Purkinje cell (primary cell): ENCODE measurements around the gene TMPRSS7. TPM values are rescaled to one million over a fixed set of nuclear protein-coding genes. Genes with fewer than 3 reads are reported as not detected.

Experiments
- polyA plus RNA-seq: library from polyadenylated mRNA; unstranded; fragments of >200 nt; fragmentation: Nextera tagmentation; gene quantifications from 2 replicates; pipeline ENCODE4 v1.2.1, GENCODE V29; 2014

The TMPRSS7 gene, protein sequence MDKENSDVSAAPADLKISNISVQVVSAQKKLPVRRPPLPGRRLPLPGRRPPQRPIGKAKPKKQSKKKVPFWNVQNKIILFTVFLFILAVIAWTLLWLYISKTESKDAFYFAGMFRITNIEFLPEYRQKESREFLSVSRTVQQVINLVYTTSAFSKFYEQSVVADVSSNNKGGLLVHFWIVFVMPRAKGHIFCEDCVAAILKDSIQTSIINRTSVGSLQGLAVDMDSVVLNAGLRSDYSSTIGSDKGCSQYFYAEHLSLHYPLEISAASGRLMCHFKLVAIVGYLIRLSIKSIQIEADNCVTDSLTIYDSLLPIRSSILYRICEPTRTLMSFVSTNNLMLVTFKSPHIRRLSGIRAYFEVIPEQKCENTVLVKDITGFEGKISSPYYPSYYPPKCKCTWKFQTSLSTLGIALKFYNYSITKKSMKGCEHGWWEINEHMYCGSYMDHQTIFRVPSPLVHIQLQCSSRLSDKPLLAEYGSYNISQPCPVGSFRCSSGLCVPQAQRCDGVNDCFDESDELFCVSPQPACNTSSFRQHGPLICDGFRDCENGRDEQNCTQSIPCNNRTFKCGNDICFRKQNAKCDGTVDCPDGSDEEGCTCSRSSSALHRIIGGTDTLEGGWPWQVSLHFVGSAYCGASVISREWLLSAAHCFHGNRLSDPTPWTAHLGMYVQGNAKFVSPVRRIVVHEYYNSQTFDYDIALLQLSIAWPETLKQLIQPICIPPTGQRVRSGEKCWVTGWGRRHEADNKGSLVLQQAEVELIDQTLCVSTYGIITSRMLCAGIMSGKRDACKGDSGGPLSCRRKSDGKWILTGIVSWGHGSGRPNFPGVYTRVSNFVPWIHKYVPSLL
- not detected in 2 replicates for polyA plus RNA-seq

DNA sequence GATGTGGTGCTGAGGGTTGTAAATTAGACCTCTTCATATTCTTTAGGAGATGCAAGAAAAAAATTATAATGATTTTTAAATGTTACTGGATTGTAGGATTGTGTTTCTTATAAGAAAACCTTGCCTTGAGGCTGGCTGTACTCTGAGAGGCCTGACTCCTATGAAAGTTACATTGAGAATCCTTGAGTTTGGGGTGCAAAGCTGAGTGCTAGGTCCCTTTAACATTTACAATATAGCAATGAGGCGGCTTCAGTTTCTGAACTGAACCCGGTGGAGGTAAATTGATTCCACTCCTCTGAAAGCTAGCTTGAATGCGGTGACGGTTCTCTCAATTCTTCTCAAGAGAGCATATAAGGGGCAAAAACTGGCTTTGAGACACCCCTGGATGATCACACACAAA is at the start of gene TMPRSS7:
TSS of gene TMPRSS7 (plus strand) at position 301 of the 400 bp plus-strand sequence. CDS start 110 bp downstream, outside the sequence.

DNA sequence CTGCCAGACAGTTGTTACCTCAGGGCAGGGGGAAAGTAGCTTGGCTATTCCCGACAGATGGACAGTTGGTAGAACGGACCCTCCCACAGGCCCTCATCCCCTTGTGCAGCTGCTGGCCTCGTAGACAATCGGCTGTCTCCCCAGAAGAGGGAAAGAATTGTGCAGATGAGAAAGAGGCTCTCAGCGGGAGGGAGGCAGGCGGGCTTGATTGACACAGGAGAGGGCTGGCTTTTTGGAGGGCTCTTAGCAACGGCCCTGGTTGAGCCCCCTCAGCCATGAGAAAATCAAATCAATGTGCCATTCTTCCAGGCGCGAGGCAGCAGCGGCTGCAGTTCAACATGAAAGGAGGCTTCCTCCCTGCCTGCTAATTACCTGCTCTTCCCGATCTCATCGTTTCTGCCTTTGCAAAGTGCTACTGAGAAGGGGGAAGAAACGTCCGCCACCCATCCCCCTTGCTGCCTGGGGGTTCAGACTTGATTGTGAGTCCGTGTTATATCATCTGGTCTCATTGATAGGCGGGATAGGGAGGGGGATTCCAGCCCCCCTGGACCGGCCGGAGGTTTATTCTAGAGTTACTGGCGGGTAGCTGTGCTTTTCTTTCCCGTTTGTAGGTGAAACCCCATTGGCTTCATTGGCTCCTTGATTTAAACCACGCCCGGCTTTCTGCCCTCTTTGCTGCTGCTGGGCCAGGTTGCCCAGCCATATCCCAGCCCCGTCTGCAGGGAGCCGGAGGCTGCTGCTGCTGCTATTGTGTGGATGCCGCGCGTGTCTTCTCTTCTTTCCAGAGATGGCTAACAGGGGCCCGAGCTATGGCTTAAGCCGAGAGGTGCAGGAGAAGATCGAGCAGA is 35.7 kb upstream of the TMPRSS7 start, which contains the start of gene TAGLN3:
TSS of gene TAGLN3 (plus strand) at position 287 of the 848 bp plus-strand sequence. CDS start at position 788, 501 bp downstream.

DNA sequence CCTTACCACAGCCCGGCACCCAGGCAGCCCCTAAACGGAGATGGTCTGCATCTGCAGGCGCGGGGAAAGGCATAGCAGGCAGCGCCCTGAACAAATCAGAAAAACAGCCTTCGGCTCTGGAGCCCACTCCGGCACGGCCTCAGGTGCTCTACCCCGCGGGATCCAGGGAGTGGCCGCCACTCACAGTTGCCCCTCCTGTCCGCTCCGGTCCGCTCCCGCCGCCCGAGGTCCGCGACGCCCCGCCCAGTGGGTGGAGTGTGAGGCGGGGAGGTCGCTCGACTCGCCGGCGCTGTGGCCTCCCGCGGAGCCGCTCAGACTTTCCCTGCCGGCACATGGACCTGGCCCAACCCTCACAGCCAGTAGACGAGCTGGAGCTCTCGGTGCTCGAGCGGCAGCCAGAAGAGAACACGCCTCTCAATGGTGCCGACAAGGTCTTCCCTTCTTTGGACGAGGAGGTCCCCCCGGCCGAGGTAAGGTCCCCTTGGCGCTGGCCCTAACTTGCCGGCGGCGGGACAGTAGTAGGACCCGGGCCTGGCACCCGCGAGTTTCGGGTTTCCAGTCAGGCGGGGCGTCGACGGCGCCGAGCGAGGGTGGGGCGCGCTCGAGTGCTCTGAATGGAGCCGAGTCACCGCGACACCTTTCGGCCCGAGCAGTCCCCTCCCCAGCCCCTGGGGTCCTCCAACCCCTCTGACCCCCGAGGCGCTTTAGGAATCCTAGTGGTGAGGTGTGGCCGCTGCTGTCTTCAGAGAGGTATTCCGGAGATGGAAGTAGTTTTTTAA is 51.7 kb downstream of the TMPRSS7 start, which contains the start of gene C3orf52:
TSS of gene C3orf52 (plus strand) at position 314 of the 779 bp plus-strand sequence. CDS start at position 333, 19 bp downstream.

Other genes with a start within 250 kb of the TMPRSS7 start
- 0.55 and 0.77 TPM in 2 replicates for gene PHLDB2, start 175.5 kb upstream of the TMPRSS7 start, polyA plus RNA-seq
- 49.7 and 50.9 TPM in 2 replicates for gene ABHD10, start 55.7 kb upstream of the TMPRSS7 start, polyA plus RNA-seq
- 15.0 and 181 TPM in 2 replicates for gene TAGLN3, start 35.8 kb upstream of the TMPRSS7 start, polyA plus RNA-seq
- not detected in 2 replicates for gene C3orf52, start 51.7 kb downstream of the TMPRSS7 start, polyA plus RNA-seq
- gene GCSAM, start 98.5 kb downstream of the TMPRSS7 start, polyA plus RNA-seq = not detected in 2 replicates